PC-9 (cell line): ENCODE measurements around the gene PCSK5.

Experiments used
- EZH2 ChIP-seq: fragments of 200-600 bp; sonication (generic); IDR thresholded peaks from 2 replicates; pipeline ENCODE4 v1.8.0; 2017; ENCODE audit warnings: antibody characterized with exemption, low read depth
- TF ChIP-seq, protein P1 (sequence below): fragments of 200-600 bp; sonication (generic); conservative IDR thresholded peaks from 2 replicates; pipeline ENCODE4 v1.6.1; 2017; ENCODE audit warnings: mixed run types, antibody characterized with exemption, mild to moderate bottlenecking, moderate library complexity

DNA sequence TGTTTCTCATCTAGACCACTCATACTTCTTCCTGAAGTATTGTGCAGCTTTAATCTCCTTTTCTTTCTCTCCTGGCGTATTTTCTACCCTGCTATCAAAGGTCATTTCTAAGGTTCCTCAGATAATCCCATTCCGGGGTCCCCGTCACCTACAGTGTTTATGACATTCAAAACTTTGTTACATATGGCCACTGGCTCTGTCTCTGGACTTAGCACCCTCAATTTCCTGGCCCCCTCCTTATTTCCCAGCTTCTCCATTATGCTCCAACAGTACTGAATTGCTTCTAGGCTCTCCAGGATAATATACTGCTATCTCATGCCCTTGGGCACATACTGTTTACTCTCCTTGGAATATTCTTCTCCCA is 472.5 kb downstream of the PCSK5 start:
- TF ChIP-seq, protein P1, sequence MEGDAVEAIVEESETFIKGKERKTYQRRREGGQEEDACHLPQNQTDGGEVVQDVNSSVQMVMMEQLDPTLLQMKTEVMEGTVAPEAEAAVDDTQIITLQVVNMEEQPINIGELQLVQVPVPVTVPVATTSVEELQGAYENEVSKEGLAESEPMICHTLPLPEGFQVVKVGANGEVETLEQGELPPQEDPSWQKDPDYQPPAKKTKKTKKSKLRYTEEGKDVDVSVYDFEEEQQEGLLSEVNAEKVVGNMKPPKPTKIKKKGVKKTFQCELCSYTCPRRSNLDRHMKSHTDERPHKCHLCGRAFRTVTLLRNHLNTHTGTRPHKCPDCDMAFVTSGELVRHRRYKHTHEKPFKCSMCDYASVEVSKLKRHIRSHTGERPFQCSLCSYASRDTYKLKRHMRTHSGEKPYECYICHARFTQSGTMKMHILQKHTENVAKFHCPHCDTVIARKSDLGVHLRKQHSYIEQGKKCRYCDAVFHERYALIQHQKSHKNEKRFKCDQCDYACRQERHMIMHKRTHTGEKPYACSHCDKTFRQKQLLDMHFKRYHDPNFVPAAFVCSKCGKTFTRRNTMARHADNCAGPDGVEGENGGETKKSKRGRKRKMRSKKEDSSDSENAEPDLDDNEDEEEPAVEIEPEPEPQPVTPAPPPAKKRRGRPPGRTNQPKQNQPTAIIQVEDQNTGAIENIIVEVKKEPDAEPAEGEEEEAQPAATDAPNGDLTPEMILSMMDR = no peak
- no peak for TF ChIP-seq EZH2
